Stomach (tissue), 4 donors: ENCODE data around the gene SCARF1.

Experiments used
- CTCF ChIP-seq, 7 experiments: fragments of 450-650 bp in 4 of 7; fragments of 200-600 bp in 3 of 7; sonication (generic) in 3 of 7; IDR thresholded peaks; one replicate each; pipeline ENCODE4 v1.5.1; 2016 to 2019; ENCODE audit warnings: antibody characterized with exemption in 7 of 7, control low read depth in 2 of 7, mild to moderate bottlenecking in 1 of 7
- EP300 ChIP-seq: sonication (generic); formaldehyde crosslinking; IDR thresholded peaks from one replicate; pipeline ENCODE4 v1.6.1; 2017; ENCODE audit warnings: antibody characterized with exemption
- POLR2A ChIP-seq, 4 donors: fragments of 450-650 bp; IDR thresholded peaks; one replicate each; pipeline ENCODE4 v1.6.1; 2016; ENCODE audit warnings: antibody characterized with exemption in 4 of 4, control low read depth in 2 of 4, mild to moderate bottlenecking in 1 of 4, moderate library complexity in 1 of 4
- POLR2AphosphoS5 ChIP-seq, 3 donors: sonication (generic); formaldehyde crosslinking; IDR thresholded peaks; one replicate each; pipeline ENCODE4 v1.6.1; 2016; ENCODE audit warnings: antibody characterized with exemption in 3 of 3

- TF ChIP-seq CTCF (IDR thresholded peaks at IDR 0.05) (no peak), POLR2A (IDR thresholded peaks at IDR 0.05) (no peak), EP300 (no peak), POLR2AphosphoS5 (IDR thresholded peaks at IDR 0.05) (peak in 1 of 3 donors; percentile 12)
These were observed 1.5 kb downstream of the SCARF1 start for GRCh38 chr17:1643999-1644492.
